Caco-2 (cell line): ENCODE results near the gene EZH2. TPM values are rescaled to one million over a fixed set of nuclear protein-coding genes. Genes with fewer than 3 reads are reported as not detected.

Experiments used
- BruUV-seq: library from RNA; stranded (reverse); fragments of 400-500 nt; replicated peaks from 2 replicates; lab custom pipeline; 2021; lab: Mats Ljungman, UMichigan
- CTCF ChIA-PET: fragments of 300-600 bp; sonication (Branson Sonifier 250); formaldehyde crosslinking; loops from one replicate; lab custom pipeline; 2022; ENCODE audit warnings: antibody characterized with exemption; lab: Charles Lee
- POLR2A ChIA-PET: fragments of 300-600 bp; sonication (Branson Sonifier 250); formaldehyde crosslinking; loops from one replicate; lab custom pipeline; 2022; ENCODE audit warnings: antibody characterized with exemption; lab: Charles Lee
- DNase-seq, 2 experiments: peaks; one replicate each; pipeline versions ENCODE4 v3.0.0 to v3.0.0-alpha.2; 2020 to 2022
- H3K27me3 ChIP-seq: replicated peaks from 2 replicates; pipeline ENCODE4 v1.6.0; 2011; ENCODE audit warnings: low read length; ENCODE audit not compliant: control insufficient read depth, insufficient read depth
- H3K36me3 ChIP-seq: 2 replicates; pipeline ENCODE4 v1.5.1; 2011; ENCODE audit warnings: low read length; ENCODE audit not compliant: control insufficient read depth, insufficient read depth
- H3K4me1 ChIP-seq: fragments of 250-450 bp; sonication (Bioruptor Pico); 2 replicates; pipeline ENCODE4 v1.5.1; 2020; ENCODE audit warnings: mild to moderate bottlenecking
- H3K4me3 ChIP-seq: 2 replicates; pipeline ENCODE4 v1.5.1; 2011; ENCODE audit warnings: low read depth, mild to moderate bottlenecking, control low read depth, low read length
- H3K9me3 ChIP-seq: fragments of 250-450 bp; sonication (Bioruptor Pico); 2 replicates; pipeline ENCODE4 v1.5.1; 2020; ENCODE audit warnings: mild to moderate bottlenecking, moderate library complexity
- H3K27ac Mint-ChIP-seq: one replicate; pipeline ENCODE4 v1.8.0; 2022; ENCODE audit warnings: mixed read lengths; ENCODE audit not compliant: unreplicated experiment
- H3K27me3 Mint-ChIP-seq: one replicate; pipeline ENCODE4 v1.8.0; 2022; ENCODE audit warnings: mixed read lengths; ENCODE audit not compliant: insufficient read depth, unreplicated experiment
- H3K36me3 Mint-ChIP-seq: one replicate; pipeline ENCODE4 v1.8.0; 2022; ENCODE audit warnings: mild to moderate bottlenecking, mixed read lengths; ENCODE audit not compliant: insufficient read depth, unreplicated experiment
- H3K4me1 Mint-ChIP-seq: one replicate; pipeline ENCODE4 v1.8.0; 2022; ENCODE audit warnings: low read depth, mixed read lengths; ENCODE audit not compliant: unreplicated experiment
- H3K4me3 Mint-ChIP-seq: one replicate; pipeline ENCODE4 v1.8.0; 2022; ENCODE audit warnings: mild to moderate bottlenecking, moderate library complexity, mixed read lengths; ENCODE audit not compliant: unreplicated experiment
- H3K9me3 Mint-ChIP-seq: one replicate; pipeline ENCODE4 v1.8.0; 2022; ENCODE audit warnings: mixed read lengths; ENCODE audit not compliant: unreplicated experiment
- CTCF ChIP-seq, 2 experiments: fragments of 200-600 bp in 1 of 2; IDR thresholded peaks; 1 replicate in 1 of 2; 2 replicates in 1 of 2; pipeline versions ENCODE4 v1.5.1 to v1.8.0; 2011 to 2022; ENCODE audit warnings: antibody characterized with exemption in 1 of 2, control low read depth in 1 of 2, inconsistent platforms in 1 of 2, low read depth in 1 of 2, low read length in 1 of 2, mild to moderate bottlenecking in 1 of 2, moderate library complexity in 1 of 2; ENCODE audit not compliant: insufficient read depth in 1 of 2, severe bottlenecking in 1 of 2, unreplicated experiment in 1 of 2
- intact Hi-C: fragments of 100-400 bp; cut with micrococcal nuclease; formaldehyde crosslinking; loops from one replicate; pipeline ENCODE4 v1.10.0; 2022; ENCODE audit not compliant: unreplicated experiment
- total RNA-seq: library from RNA; stranded (reverse); gene quantifications from 2 replicates; pipeline ENCODE4 v1.2.3, GENCODE V29; 2022

Gene EZH2
- total RNA-seq, 1 experiment from 2014 or later: 63.7 TPM

DNA sequence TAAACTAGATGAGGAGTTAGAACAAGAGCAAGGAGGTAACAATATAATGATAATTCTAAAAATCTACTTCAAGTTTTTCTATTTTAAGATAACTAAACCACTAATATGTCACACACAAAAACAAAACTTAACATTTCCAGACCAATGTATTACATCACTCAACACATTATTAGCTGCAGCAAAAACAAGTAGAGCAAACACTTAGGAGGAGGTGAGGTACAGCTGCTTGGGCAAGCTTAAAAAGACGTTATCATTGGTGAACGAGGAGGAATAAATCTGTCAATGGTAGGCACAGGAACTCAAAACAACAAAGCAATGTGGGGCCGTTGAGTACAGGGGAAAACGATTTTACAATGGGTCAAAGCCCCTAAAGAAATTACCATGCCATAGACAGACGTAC is 58.8 kb downstream of the EZH2 start:
- Mint-ChIP-seq H3K27me3 (no peaks in the 10 kb centered on the region), H3K9me3 (no peaks in the 10 kb centered on the region), H3K4me3 (no peak overlapping the region), H3K4me1 (peaks cover 6% of the 10 kb centered on the region), H3K36me3 (peaks cover 70% of the 10 kb centered on the region), H3K27ac (peak overlapping the region; percentile 46)
- no TSS peak for BruUV-seq
- Histone ChIP-seq H3K36me3 (no peaks in the 10 kb centered on the region), H3K4me3 (no peak overlapping the region), H3K27me3 (no peaks in the 10 kb centered on the region), H3K9me3 (no peaks in the 10 kb centered on the region), H3K4me1 (no peaks in the 10 kb centered on the region; the same call in 1 of the 2 replicates)
- TF ChIP-seq CTCF (IDR thresholded peaks at IDR 0.05; ENCODE audit: insufficient read depth in 1 of 2, low read depth in 1 of 2, low read length in 1 of 2, severe bottlenecking in 1 of 2, unreplicated experiment in 1 of 2): no peak
- no peak for DNase-seq
- POLR2A ChIA-PET: no interaction called here
- intact Hi-C loops: no loop called here
- CTCF ChIA-PET: no interaction called here

DNA sequence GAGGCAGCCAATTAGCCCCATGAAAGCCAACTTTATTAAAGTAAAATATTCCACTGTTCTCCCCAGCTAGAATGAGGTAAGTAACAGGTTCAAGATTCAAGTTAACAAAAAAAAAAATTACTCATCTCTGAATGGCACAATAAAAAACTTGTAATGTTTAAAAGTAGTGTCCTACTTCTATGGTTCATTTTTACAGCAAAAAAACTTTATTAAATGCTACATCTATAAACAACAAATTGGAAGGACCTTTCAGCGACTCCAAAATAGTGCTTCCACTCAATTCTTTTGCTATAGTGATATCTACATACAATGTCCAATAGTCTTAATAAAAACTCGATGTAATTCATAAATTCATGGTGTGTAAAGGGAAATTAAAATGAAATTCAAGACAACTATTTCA is 59.2 kb downstream of the EZH2 start:
- H3K4me3 Mint-ChIP-seq: no peak overlapping the region
- BruUV-seq: no TSS peak

DNA sequence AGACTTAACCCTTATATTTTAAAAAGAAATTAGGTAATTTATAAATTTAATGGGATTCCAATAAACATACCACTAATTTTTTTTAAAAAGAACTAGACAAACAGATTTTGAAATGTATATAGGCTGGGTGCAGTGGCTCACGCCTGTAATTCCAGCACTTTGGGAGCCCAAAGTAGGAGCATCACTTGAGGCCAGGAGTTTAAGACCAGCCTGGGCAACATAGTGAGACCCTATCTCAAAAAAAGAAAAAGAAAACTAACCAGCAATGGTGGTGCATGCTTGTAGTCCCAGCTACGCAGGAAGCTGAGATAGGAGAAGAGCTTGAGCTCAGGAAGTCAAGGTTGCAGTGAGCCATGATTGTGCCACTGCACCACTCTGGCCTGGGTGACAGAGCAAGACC is 62.7 kb downstream of the EZH2 start:
- DNase-seq: no peak
- Histone ChIP-seq H3K4me1 (no peaks in the 10 kb centered on the region; the same call in 1 of the 2 replicates), H3K4me3 (no peak overlapping the region), H3K36me3 (no peaks in the 10 kb centered on the region; the same call in 1 of the 2 replicates), H3K27me3 (no peaks in the 10 kb centered on the region), H3K9me3 (no peaks in the 10 kb centered on the region)
- CTCF ChIA-PET: interaction anchor here (0.9 kb wide), 1 partner anchor 154 kb away, joined by 6 read pairs; no protein-coding TSS in a partner anchor
- intact Hi-C loops: loop anchor here (2.0 kb wide), 1 partner anchor 141 kb away; no protein-coding TSS in a partner anchor
- H3K27me3 Mint-ChIP-seq: no peaks in the 10 kb centered on the region
- no peak overlapping the region for H3K27ac Mint-ChIP-seq
- no peak for TF ChIP-seq CTCF (IDR thresholded peaks at IDR 0.05; ENCODE audit: insufficient read depth in 1 of 2, low read depth in 1 of 2, low read length in 1 of 2, severe bottlenecking in 1 of 2, unreplicated experiment in 1 of 2)
- peaks cover 81% of the 10 kb centered on the region for H3K36me3 Mint-ChIP-seq
- H3K4me1 Mint-ChIP-seq: peaks cover 6% of the 10 kb centered on the region
- no TSS peak for BruUV-seq
- POLR2A ChIA-PET: interaction anchor here (0.6 kb wide), 1 partner anchor 16 kb away, joined by 3 read pairs; no protein-coding TSS in a partner anchor
- no peaks in the 10 kb centered on the region for H3K9me3 Mint-ChIP-seq
- H3K4me3 Mint-ChIP-seq: no peak overlapping the region

More for the DNA sequence above, 59.2 kb downstream of the EZH2 start:
- TF ChIP-seq CTCF (IDR thresholded peaks at IDR 0.05; ENCODE audit: insufficient read depth in 1 of 2, low read depth in 1 of 2, low read length in 1 of 2, severe bottlenecking in 1 of 2, unreplicated experiment in 1 of 2): no peak
- Histone ChIP-seq H3K9me3 (no peaks in the 10 kb centered on the region), H3K27me3 (no peaks in the 10 kb centered on the region), H3K4me1 (no peaks in the 10 kb centered on the region; the same call in 1 of the 2 replicates), H3K36me3 (no peaks in the 10 kb centered on the region), H3K4me3 (no peak overlapping the region)
- intact Hi-C loops: no loop called here
- no peaks in the 10 kb centered on the region for H3K27me3 Mint-ChIP-seq
- H3K36me3 Mint-ChIP-seq: peaks cover 70% of the 10 kb centered on the region
- H3K4me1 Mint-ChIP-seq: peaks cover 6% of the 10 kb centered on the region
- CTCF ChIA-PET: no interaction called here
- POLR2A ChIA-PET: no interaction called here
- peak overlapping the region; percentile 46 for H3K27ac Mint-ChIP-seq
- no peaks in the 10 kb centered on the region for H3K9me3 Mint-ChIP-seq
- DNase-seq: no peak
